ENCODE measurements around the gene FAM72C. TPM values are rescaled to one million over a fixed set of nuclear protein-coding genes. Genes with fewer than 3 reads are reported as not detected.
"Not testable (repeated sequence)": the region's sequence is repeated elsewhere in the genome, so short reads cannot be mapped to it uniquely, and the experiment has no call there.

Gene FAM72C
- total RNA-seq, 1 experiment from 2014 or later: 29.5 TPM

DNA sequence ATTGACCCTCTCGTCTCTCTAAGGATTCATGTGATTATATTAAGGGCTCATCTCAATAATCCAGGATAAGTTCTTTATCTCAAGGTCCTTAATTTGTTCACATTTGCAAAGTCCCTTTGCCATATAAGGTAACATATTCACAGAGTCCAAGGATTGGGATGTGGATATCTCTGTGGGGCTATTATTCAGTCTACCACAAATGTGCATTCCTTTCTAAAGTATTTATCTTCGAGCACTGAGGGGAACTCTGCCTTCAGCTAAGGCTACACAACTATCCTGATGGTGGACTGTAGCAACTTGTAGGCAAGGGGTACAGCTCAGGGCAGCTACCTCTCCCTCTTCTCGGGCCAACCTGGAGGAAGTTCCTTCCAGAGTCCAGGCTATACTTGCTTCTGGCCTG is 53.2 kb downstream of the FAM72C start:
- not testable (repeated sequence) for DNase-seq (ENCODE audit: extremely low read depth, low read depth)

DNA sequence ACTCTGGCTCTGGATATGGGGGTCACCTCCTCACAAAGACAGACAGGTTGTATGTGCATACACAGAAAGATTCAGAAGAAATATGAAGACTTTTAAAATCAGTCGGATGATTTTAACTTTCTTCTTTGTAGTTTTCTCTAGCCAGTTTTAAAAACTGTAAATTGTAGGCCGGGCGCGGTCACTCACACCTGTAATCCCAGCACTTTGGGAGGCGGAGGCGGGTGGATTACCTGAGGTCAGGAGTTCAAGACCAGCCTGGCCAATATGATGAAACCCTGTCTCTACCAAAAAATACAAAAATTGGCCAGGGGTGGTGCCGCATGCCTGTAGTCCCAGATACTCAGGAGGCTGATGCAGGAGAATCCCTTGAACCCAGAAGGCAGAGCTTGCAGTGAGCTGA is 58.1 kb downstream of the FAM72C start:
- not testable (repeated sequence) for DNase-seq (ENCODE audit: extremely low read depth, low read depth)

Small RNA genes within 50 kb of the gene (small RNA-seq; reads per million reads assigned to genes)
- 0 reads per million in 2 experiments for gene HIST2H3PS2
